Endothelial cell of umbilical vein (primary cell): ENCODE data around the gene NAV2. TPM values are rescaled to one million over a fixed set of nuclear protein-coding genes. Genes with fewer than 3 reads are reported as not detected.

ENCODE experiments used
- BruUV-seq: library from RNA; stranded (reverse); fragments of 400-500 nt; replicated peaks from 2 replicates; lab custom pipeline; 2021; lab: Mats Ljungman, UMichigan
- CTCF ChIA-PET: fragments of 300-600, 350-600 bp; sonication (Branson Sonifier 250); formaldehyde crosslinking; loops from one replicate; lab custom pipeline; 2021; ENCODE audit warnings: antibody characterized with exemption, inconsistent platforms; lab: Charles Lee
- POLR2A ChIA-PET: fragments of 300-600, 350-600 bp; sonication (Branson Sonifier 250); formaldehyde crosslinking; loops from one replicate; lab custom pipeline; 2021; ENCODE audit warnings: antibody characterized with exemption, inconsistent platforms; lab: Charles Lee
- DNase-seq: peaks from one replicate; pipeline ENCODE4 v3.0.0-alpha.2; 2011; ENCODE audit warnings: low read depth, low spot score
- FAIRE-seq: peaks from 2 replicates; lab custom pipeline; 2011; peaks lifted over from hg19 to GRCh38; lab: Jason Lieb, UNC
- H2AFZ ChIP-seq: 2 replicates; pipeline ENCODE4 v1.6.0; 2012; ENCODE audit warnings: low read depth, low read length, control low read depth, inconsistent platforms
- H3K27ac ChIP-seq: 2 replicates; pipeline ENCODE4 v1.5.1; 2011; ENCODE audit warnings: low read depth, mild to moderate bottlenecking, control low read depth, low read length, moderate library complexity; ENCODE audit not compliant: insufficient read depth
- H3K27me3 ChIP-seq, 2 experiments: 2 replicates each; pipeline versions ENCODE4 v1.6.0 to v1.6.1; 2011; ENCODE audit warnings: low read length in 2 of 2, mixed read lengths in 1 of 2; ENCODE audit not compliant: control insufficient read depth in 2 of 2, insufficient read depth in 2 of 2
- H3K36me3 ChIP-seq, 2 experiments: 2 replicates in 1 of 2; 3 replicates in 1 of 2; pipeline ENCODE4 v1.5.1; 2011; ENCODE audit warnings: low read length in 2 of 2, mild to moderate bottlenecking in 1 of 2, moderate library complexity in 1 of 2; ENCODE audit not compliant: control insufficient read depth in 2 of 2, insufficient read depth in 2 of 2; ENCODE audit errors: extremely low read depth in 1 of 2
- H3K4me1 ChIP-seq: 3 replicates; pipeline ENCODE4 v1.5.1; 2011; ENCODE audit warnings: mild to moderate bottlenecking, low read length; ENCODE audit not compliant: control insufficient read depth, insufficient read depth; ENCODE audit errors: extremely low read depth
- H3K4me2 ChIP-seq: 2 replicates; pipeline ENCODE4 v1.6.1; 2011; ENCODE audit warnings: low read length, control low read depth, mixed read lengths; ENCODE audit not compliant: insufficient read depth
- H3K4me3 ChIP-seq, 3 experiments: fragments of 200-600 bp in 1 of 3; sonication (generic), shearing (Covaris generic) in 1 of 3; replicated peaks in 1 of 3; 2 replicates each; pipeline ENCODE4 v1.5.1; 2011 to 2016; ENCODE audit warnings: control low read depth in 3 of 3, low read length in 3 of 3, mild to moderate bottlenecking in 2 of 3, inconsistent platforms in 1 of 3, low read depth in 1 of 3, moderate library complexity in 1 of 3; ENCODE audit not compliant: insufficient read depth in 1 of 3
- H3K79me2 ChIP-seq: 2 replicates; pipeline ENCODE4 v1.6.0; 2012; ENCODE audit warnings: low read length, inconsistent platforms; ENCODE audit not compliant: control insufficient read depth, insufficient read depth
- H3K9ac ChIP-seq: replicated peaks from 2 replicates; pipeline ENCODE3; 2011; ENCODE audit warnings: low read length, control low read depth; ENCODE audit not compliant: insufficient read depth; ENCODE audit errors: extremely low read depth
- H3K9me1 ChIP-seq: replicated peaks from 3 replicates; pipeline ENCODE4 v1.6.0; 2011; ENCODE audit warnings: mild to moderate bottlenecking, low read length; ENCODE audit not compliant: control insufficient read depth, insufficient read depth; ENCODE audit errors: extremely low read depth
- H3K9me3 ChIP-seq: replicated peaks from 2 replicates; pipeline ENCODE4 v1.5.1; 2012; ENCODE audit warnings: low read length, inconsistent platforms; ENCODE audit not compliant: control insufficient read depth, insufficient read depth
- H4K20me1 ChIP-seq: replicated peaks from 2 replicates; pipeline ENCODE3; 2011; ENCODE audit warnings: mild to moderate bottlenecking, low read length; ENCODE audit not compliant: control insufficient read depth, insufficient read depth; ENCODE audit errors: extremely low read depth
- EZH2 ChIP-seq: IDR thresholded peaks from 2 replicates; pipeline ENCODE4 v1.6.1; 2012; ENCODE audit warnings: borderline replicate concordance, low read depth, mild to moderate bottlenecking, moderate library complexity, low read length, inconsistent platforms; ENCODE audit not compliant: severe bottlenecking
- FOS ChIP-seq: IDR thresholded peaks from 2 replicates; pipeline ENCODE4 v1.6.1; 2011; ENCODE audit warnings: mild to moderate bottlenecking, low read length, moderate library complexity, borderline replicate concordance; ENCODE audit not compliant: insufficient read depth
- GATA2 ChIP-seq: IDR thresholded peaks from 2 replicates; pipeline ENCODE4 v1.7.0; 2011; ENCODE audit warnings: low read depth, mild to moderate bottlenecking, moderate library complexity, mixed read lengths, low read length; ENCODE audit not compliant: insufficient read length, insufficient read depth
- JUN ChIP-seq: IDR thresholded peaks from 2 replicates; pipeline ENCODE4 v1.6.1; 2011; ENCODE audit warnings: borderline replicate concordance, low read depth; ENCODE audit not compliant: insufficient read length, insufficient read depth
- MYC ChIP-seq: IDR thresholded peaks from one replicate; pipeline ENCODE4 v1.6.1; 2011; ENCODE audit warnings: mild to moderate bottlenecking, low read depth, low read length
- POLR2A ChIP-seq: IDR thresholded peaks from 2 replicates; pipeline ENCODE4 v1.6.1; 2012; ENCODE audit warnings: low read depth, mild to moderate bottlenecking, control low read depth, low read length
- POLR2AphosphoS5 ChIP-seq: IDR thresholded peaks from 2 replicates; pipeline ENCODE4 v1.6.1; 2012; ENCODE audit warnings: low read depth, mild to moderate bottlenecking, control low read depth, low read length, moderate library complexity; ENCODE audit not compliant: insufficient read depth
- dilution Hi-C: fragments of 300-500 bp; cut with MboI; formaldehyde crosslinking; loops from one replicate; pipeline ENCODE4 v1.15.0; 2019; ENCODE audit warnings: low sequenced_read_pairs; ENCODE audit not compliant: extremely low pct_ligation_motif_present
- intact Hi-C: fragments of 100-400 bp; cut with micrococcal nuclease; formaldehyde crosslinking; loops from one replicate; pipeline ENCODE4 v1.10.0; 2022
- polyA plus RNA-seq, 4 experiments: library from polyadenylated mRNA; depleted of rRNA in 3 of 4; stranded (reverse) in 3 of 4; unstranded in 1 of 4; fragments of >200 nt; gene quantifications; 2 replicates each; pipeline versions ENCODE4 v1.2.1 to v1.2.3, GENCODE V29; 2011 to 2012; ENCODE audit warnings: missing spikeins in 1 of 4
- total RNA-seq: library from RNA; stranded (reverse); gene quantifications from 2 replicates; pipeline ENCODE4 v1.2.3, GENCODE V29; 2021
- TF ChIP-seq, protein P1 (sequence below), 2 donors: IDR thresholded peaks; 1 replicate in 1 of 2; 2 replicates in 1 of 2; pipeline ENCODE4 v1.5.1; 2011; ENCODE audit warnings: low read length in 2 of 2, mild to moderate bottlenecking in 2 of 2, moderate library complexity in 2 of 2, control low read depth in 1 of 2, inconsistent platforms in 1 of 2, low read depth in 1 of 2; ENCODE audit not compliant: insufficient read depth in 1 of 2; ENCODE audit errors: extremely low read depth in 1 of 2
- TF ChIP-seq, protein P2 (sequence below): IDR thresholded peaks from 2 replicates; pipeline ENCODE4 v1.6.1; 2011; ENCODE audit not compliant: insufficient read depth, insufficient read length

Gene NAV2
- total and polyA plus RNA-seq, 2 donors (not counting 3 experiments of a cell fraction or from before 2014, with no cell fraction given): 10.9 to 68.0 TPM

DNA sequence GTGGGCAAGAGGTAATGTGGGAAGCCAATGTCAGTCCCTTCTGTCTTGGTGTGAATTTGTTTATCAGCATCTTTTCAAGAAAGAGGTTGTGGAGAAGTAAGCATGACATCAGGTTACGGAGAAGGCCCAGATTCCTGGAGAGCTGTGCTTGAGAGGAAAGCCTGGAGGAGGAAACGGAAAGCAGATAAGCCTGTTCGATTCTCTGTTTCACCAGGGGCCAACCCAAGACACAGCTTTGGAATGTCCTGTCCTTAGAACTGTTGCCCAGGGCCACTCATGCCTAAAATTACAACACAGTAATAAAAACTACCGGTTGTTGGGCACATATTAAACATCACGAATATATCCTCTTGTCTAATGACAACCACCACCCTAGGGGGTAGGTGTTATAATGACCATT, 148.5 kb downstream of the NAV2 start:
- no peaks in the 10 kb centered on the region for H3K36me3 ChIP-seq
- H3K4me2 ChIP-seq: peak overlapping the region; percentile 24
- intact Hi-C loops (loop anchor here (1.0 kb wide), 1 partner anchor 84 kb away; no protein-coding TSS in a partner anchor), dilution Hi-C loops (no loop called here)
- no peak overlapping the region for H3K4me3 ChIP-seq
- no peak overlapping the region for H2AFZ ChIP-seq
- peak overlapping the region; percentile 34 for H3K9ac ChIP-seq
- CTCF ChIA-PET: interaction anchor here (1.1 to 1.3 kb wide), 3 partner anchors 13 to 304 kb away, joined by 3 read pairs; no protein-coding TSS in a partner anchor
- H3K27ac ChIP-seq: peak overlapping the region; percentile 59
- POLR2A ChIA-PET: interaction anchor here (0.7 kb wide), 1 partner anchor 297 kb away, joined by 4 read pairs; no protein-coding TSS in a partner anchor
- no peaks in the 10 kb centered on the region for H3K9me1 ChIP-seq
- H3K4me1 ChIP-seq: peaks cover 35% of the 10 kb centered on the region
- TF ChIP-seq POLR2A: peak; percentile 43
- TF ChIP-seq FOS: peak; percentile 66
- no peak for TF ChIP-seq EZH2
- TF ChIP-seq JUN: peak; percentile 63
- TF ChIP-seq POLR2AphosphoS5: peak; percentile 88
- peak; percentile 97 for TF ChIP-seq GATA2
- TF ChIP-seq MYC: no peak
- H4K20me1 ChIP-seq: peaks cover 3% of the 10 kb centered on the region
- peaks cover 44% of the 10 kb centered on the region for H3K79me2 ChIP-seq
- BruUV-seq: no TSS peak
- no peaks in the 10 kb centered on the region for H3K27me3 ChIP-seq
- H3K9me3 ChIP-seq: no peaks in the 10 kb centered on the region
- DNase-seq (peak; percentile 90), FAIRE-seq (peak; percentile 97)

DNA sequence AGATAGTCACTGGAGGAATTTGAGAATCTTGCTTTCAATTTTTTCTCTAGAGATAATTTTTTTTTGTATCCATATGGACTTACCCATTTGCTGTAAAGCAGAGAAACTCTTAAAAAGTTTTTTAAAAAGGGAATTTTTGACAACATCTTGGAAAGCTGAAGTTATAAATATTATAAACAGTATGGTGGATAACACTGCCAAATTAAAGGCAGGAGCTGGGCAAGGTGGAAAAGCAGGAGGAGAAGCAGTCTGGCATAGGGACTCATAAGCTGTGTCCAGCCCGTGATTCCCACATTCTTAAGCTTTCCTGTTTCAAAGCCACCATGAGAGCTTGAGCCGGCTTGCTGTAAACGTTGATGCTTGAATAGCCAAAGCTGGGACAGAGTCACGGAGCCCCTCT, 149.5 kb downstream of the NAV2 start:
- no peak for FAIRE-seq

More for the DNA sequence above, 149.5 kb downstream of the NAV2 start:
- Histone ChIP-seq H3K9ac (no peak overlapping the region), H3K9me1 (no peaks in the 10 kb centered on the region), H2AFZ (no peak overlapping the region), H3K4me2 (no peak overlapping the region), H3K4me3 (no peak overlapping the region), H3K79me2 (peaks cover 40% of the 10 kb centered on the region), H3K9me3 (no peaks in the 10 kb centered on the region), H4K20me1 (peaks cover 3% of the 10 kb centered on the region), H3K4me1 (peaks cover 35% of the 10 kb centered on the region), H3K36me3 (no peaks in the 10 kb centered on the region), H3K27me3 (no peaks in the 10 kb centered on the region), H3K27ac (no peak overlapping the region)
- POLR2A ChIA-PET: no interaction called here
- no TSS peak for BruUV-seq
- CTCF ChIA-PET: interaction anchor here (0.9 to 1.3 kb wide), 4 partner anchors 14 to 492 kb away, joined by 3 read pairs; no protein-coding TSS in a partner anchor
- TF ChIP-seq POLR2AphosphoS5 (no peak), POLR2A (no peak), GATA2 (no peak), MYC (no peak), EZH2 (no peak), JUN (no peak), FOS (no peak)
- TF ChIP-seq, protein P1, sequence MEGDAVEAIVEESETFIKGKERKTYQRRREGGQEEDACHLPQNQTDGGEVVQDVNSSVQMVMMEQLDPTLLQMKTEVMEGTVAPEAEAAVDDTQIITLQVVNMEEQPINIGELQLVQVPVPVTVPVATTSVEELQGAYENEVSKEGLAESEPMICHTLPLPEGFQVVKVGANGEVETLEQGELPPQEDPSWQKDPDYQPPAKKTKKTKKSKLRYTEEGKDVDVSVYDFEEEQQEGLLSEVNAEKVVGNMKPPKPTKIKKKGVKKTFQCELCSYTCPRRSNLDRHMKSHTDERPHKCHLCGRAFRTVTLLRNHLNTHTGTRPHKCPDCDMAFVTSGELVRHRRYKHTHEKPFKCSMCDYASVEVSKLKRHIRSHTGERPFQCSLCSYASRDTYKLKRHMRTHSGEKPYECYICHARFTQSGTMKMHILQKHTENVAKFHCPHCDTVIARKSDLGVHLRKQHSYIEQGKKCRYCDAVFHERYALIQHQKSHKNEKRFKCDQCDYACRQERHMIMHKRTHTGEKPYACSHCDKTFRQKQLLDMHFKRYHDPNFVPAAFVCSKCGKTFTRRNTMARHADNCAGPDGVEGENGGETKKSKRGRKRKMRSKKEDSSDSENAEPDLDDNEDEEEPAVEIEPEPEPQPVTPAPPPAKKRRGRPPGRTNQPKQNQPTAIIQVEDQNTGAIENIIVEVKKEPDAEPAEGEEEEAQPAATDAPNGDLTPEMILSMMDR (IDR thresholded peaks at IDR 0.05; ENCODE audit: extremely low read depth in 1 of 2, insufficient read depth in 1 of 2, low read depth in 1 of 2, low read length in 2 of 2): no peak
- TF ChIP-seq, protein P2, sequence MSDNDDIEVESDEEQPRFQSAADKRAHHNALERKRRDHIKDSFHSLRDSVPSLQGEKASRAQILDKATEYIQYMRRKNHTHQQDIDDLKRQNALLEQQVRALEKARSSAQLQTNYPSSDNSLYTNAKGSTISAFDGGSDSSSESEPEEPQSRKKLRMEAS: no peak
- DNase-seq: no peak
- intact Hi-C loops: no loop called here
- dilution Hi-C loops: no loop called here
